Measurements from ENCODE around the gene KCNIP1.

KCNIP1 gene

DNA sequence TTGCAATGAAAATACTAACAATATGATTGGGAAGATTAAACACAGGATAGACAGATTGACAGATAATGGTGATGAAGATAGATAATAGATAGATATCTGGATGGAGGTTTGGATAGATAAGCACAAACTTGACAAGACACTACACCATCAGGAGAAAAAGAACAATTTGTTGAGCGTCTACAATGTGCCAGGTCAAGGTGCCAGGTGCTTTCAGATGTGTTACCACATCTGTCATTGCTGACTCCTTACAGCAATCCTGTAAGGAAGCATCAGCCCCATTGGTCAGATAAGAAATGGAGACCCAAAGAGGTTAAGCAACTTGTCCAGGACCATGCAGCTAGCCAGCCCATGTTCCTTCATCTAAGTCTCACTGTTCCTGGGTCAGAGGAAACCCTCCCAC lies 278.1 kb downstream of the KCNIP1 start:
- ChIA-PET POLR2A (interaction anchor here (1.3 kb wide), 1 partner anchor 10 kb away, joined by 4 read pairs; no protein-coding TSS in a partner anchor), CTCF (interaction anchor here (1.3 to 4.8 kb wide), 3 partner anchors 9 to 144 kb away, joined by 3 to 30 read pairs (median 13); no protein-coding TSS in a partner anchor)
- Histone ChIP-seq H3K4me1 (ENCODE audit: control insufficient read depth, insufficient read depth, low read length) (peaks cover 7% of the 10 kb centered on the region), H3K9me3 (ENCODE audit: control insufficient read depth, insufficient read depth, low read depth, low read length) (no peaks in the 10 kb centered on the region), H3K4me3 (ENCODE audit: low read depth, low read length) (no peak overlapping the region), H3K27ac (ENCODE audit: extremely low read depth, low read depth, low read length) (no peak overlapping the region), H3K36me3 (ENCODE audit: control insufficient read depth in 2 of 2, insufficient read depth in 1 of 2, low read length in 2 of 2) (no peaks in the 10 kb centered on the region)
- TF ChIP-seq, protein P1, sequence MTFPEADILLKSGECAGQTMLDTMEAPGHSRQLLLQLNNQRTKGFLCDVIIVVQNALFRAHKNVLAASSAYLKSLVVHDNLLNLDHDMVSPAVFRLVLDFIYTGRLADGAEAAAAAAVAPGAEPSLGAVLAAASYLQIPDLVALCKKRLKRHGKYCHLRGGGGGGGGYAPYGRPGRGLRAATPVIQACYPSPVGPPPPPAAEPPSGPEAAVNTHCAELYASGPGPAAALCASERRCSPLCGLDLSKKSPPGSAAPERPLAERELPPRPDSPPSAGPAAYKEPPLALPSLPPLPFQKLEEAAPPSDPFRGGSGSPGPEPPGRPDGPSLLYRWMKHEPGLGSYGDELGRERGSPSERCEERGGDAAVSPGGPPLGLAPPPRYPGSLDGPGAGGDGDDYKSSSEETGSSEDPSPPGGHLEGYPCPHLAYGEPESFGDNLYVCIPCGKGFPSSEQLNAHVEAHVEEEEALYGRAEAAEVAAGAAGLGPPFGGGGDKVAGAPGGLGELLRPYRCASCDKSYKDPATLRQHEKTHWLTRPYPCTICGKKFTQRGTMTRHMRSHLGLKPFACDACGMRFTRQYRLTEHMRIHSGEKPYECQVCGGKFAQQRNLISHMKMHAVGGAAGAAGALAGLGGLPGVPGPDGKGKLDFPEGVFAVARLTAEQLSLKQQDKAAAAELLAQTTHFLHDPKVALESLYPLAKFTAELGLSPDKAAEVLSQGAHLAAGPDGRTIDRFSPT (tag by site-specific recombination; IDR thresholded peaks at IDR 0.05): no peak
- TF ChIP-seq, protein P2, sequence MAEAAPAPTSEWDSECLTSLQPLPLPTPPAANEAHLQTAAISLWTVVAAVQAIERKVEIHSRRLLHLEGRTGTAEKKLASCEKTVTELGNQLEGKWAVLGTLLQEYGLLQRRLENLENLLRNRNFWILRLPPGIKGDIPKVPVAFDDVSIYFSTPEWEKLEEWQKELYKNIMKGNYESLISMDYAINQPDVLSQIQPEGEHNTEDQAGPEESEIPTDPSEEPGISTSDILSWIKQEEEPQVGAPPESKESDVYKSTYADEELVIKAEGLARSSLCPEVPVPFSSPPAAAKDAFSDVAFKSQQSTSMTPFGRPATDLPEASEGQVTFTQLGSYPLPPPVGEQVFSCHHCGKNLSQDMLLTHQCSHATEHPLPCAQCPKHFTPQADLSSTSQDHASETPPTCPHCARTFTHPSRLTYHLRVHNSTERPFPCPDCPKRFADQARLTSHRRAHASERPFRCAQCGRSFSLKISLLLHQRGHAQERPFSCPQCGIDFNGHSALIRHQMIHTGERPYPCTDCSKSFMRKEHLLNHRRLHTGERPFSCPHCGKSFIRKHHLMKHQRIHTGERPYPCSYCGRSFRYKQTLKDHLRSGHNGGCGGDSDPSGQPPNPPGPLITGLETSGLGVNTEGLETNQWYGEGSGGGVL (tag by site-specific recombination; IDR thresholded peaks at IDR 0.05): no peak
- TF ChIP-seq ZNF791 (tag by site-specific recombination; IDR thresholded peaks at IDR 0.05): no peak
- TF ChIP-seq MZF1 (tag by site-specific recombination; IDR thresholded peaks at IDR 0.05; ENCODE audit: borderline replicate concordance): no peak
- no peak for TF ChIP-seq ZNF501 (tag by site-specific recombination; IDR thresholded peaks at IDR 0.05)
- no peak for TF ChIP-seq KLF9 (tag by site-specific recombination; IDR thresholded peaks at IDR 0.05; ENCODE audit: low read depth)
- no peak for TF ChIP-seq YY1 (tag by site-specific recombination; IDR thresholded peaks at IDR 0.05)
- TF ChIP-seq ZNF660 (tag by site-specific recombination; IDR thresholded peaks at IDR 0.05): no peak
- TF ChIP-seq ZNF121 (tag by site-specific recombination; IDR thresholded peaks at IDR 0.05): no peak
- no peak for TF ChIP-seq ZNF223 (tag by site-specific recombination; IDR thresholded peaks at IDR 0.05)
- TF ChIP-seq ZBTB48 (tag by site-specific recombination; IDR thresholded peaks at IDR 0.05): no peak

DNA sequence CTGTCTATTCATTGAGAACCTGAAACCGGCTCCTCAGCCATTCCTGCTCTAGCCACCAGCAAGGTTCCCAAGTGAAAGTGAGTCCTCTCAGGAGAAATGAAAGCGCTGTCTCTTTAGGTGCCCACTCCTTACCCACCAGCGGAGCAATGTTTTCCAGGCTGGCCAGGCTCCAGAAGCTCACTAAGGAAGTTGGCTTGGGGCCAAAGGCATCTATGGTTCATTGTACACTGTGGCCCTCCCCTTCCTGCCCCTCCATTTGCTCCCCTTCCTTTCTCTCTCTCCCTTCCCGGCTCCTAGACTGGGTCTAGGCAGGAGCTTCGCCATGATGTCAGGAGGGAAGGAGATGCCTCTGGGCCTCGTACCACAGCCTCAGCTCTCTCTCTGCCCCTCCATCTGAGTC lies 278.6 kb downstream of the KCNIP1 start:
- POLR2A ChIA-PET: interaction anchor here (1.3 kb wide), 1 partner anchor 9 kb away, joined by 4 read pairs; no protein-coding TSS in a partner anchor
- TF ChIP-seq, protein P3, sequence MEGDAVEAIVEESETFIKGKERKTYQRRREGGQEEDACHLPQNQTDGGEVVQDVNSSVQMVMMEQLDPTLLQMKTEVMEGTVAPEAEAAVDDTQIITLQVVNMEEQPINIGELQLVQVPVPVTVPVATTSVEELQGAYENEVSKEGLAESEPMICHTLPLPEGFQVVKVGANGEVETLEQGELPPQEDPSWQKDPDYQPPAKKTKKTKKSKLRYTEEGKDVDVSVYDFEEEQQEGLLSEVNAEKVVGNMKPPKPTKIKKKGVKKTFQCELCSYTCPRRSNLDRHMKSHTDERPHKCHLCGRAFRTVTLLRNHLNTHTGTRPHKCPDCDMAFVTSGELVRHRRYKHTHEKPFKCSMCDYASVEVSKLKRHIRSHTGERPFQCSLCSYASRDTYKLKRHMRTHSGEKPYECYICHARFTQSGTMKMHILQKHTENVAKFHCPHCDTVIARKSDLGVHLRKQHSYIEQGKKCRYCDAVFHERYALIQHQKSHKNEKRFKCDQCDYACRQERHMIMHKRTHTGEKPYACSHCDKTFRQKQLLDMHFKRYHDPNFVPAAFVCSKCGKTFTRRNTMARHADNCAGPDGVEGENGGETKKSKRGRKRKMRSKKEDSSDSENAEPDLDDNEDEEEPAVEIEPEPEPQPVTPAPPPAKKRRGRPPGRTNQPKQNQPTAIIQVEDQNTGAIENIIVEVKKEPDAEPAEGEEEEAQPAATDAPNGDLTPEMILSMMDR (tag by site-specific recombination; IDR thresholded peaks at IDR 0.05): no peak
- no peak for TF ChIP-seq KLF10 (tag by site-specific recombination; IDR thresholded peaks at IDR 0.05)
- peak; percentile 91 for TF ChIP-seq ZNF544 (tag by site-specific recombination; IDR thresholded peaks at IDR 0.05)
- TF ChIP-seq ZNF776 (tag by site-specific recombination; IDR thresholded peaks at IDR 0.05; ENCODE audit: borderline replicate concordance): 0 out of 2 replicates have a peak, but pooled peaks have one; percentile 30
- 0 out of 2 replicates have a peak, but pooled peaks have one; percentile 36 for TF ChIP-seq ZNF571 (tag by site-specific recombination; IDR thresholded peaks at IDR 0.05)
- TF ChIP-seq, protein P2 (tag by site-specific recombination; IDR thresholded peaks at IDR 0.05): peak; percentile 46; the same call in 1 of the 2 replicates

More for the DNA sequence above, 278.6 kb downstream of the KCNIP1 start:
- CTCF ChIA-PET: interaction anchor here (0.5 to 4.8 kb wide), 5 partner anchors 9 to 1553 kb away, joined by 3 to 30 read pairs (median 3); no protein-coding TSS in a partner anchor
- H3K4me1 ChIP-seq (ENCODE audit: control insufficient read depth, insufficient read depth, low read length): peaks cover 7% of the 10 kb centered on the region
- H3K4me3 ChIP-seq (ENCODE audit: low read depth, low read length): no peak overlapping the region
- H3K36me3 ChIP-seq (ENCODE audit: control insufficient read depth in 2 of 2, insufficient read depth in 1 of 2, low read length in 2 of 2): no peaks in the 10 kb centered on the region
- H3K27ac ChIP-seq (ENCODE audit: extremely low read depth, low read depth, low read length): no peak overlapping the region
- no peaks in the 10 kb centered on the region for H3K9me3 ChIP-seq (ENCODE audit: control insufficient read depth, insufficient read depth, low read depth, low read length)

All from HEK293 (cell line).